Activated T-cell treated with anti-CD3 and anti-CD28 coated beads, Interleukin-2, amount 50 U/mL, for 72 hours (primary cell): Measurements from ENCODE around the gene CBX5. TPM values are rescaled to one million over a fixed set of nuclear protein-coding genes. Genes with fewer than 3 reads are reported as not detected.
A peak's percentile ranks its signal among the peaks of the same experiment; 100 is the strongest.
"Not testable (repeated sequence)": the region's sequence is repeated elsewhere in the genome, so short reads cannot be mapped to it uniquely, and the experiment has no call there.

Experiments
- ATAC-seq, 2 donors: fragments of 150-1000 bp; cut with Tn5 transposase; replicated peaks in 1 of 2; 2 replicates each; pipeline ENCODE4 v1.10.0; 2021; ENCODE audit warnings: moderate library complexity in 2 of 2, mild to moderate bottlenecking in 1 of 2
- DNase-seq, 2 donors: peaks; one replicate each; pipeline ENCODE4 v3.0.0; 2021 to 2022; ENCODE audit warnings: mixed read lengths in 1 of 2
- H3K27ac Mint-ChIP-seq: one replicate; pipeline ENCODE4 v1.8.0; 2022; ENCODE audit warnings: mild to moderate bottlenecking, moderate library complexity, mixed read lengths
- H3K27me3 Mint-ChIP-seq: one replicate; pipeline ENCODE4 v1.8.0; 2022; ENCODE audit warnings: low read depth, mixed read lengths
- H3K36me3 Mint-ChIP-seq, 2 donors: one replicate each; pipeline ENCODE4 v1.8.0; 2022; ENCODE audit warnings: mixed read lengths in 2 of 2, mild to moderate bottlenecking in 1 of 2; ENCODE audit not compliant: insufficient read depth in 2 of 2
- H3K4me1 Mint-ChIP-seq: one replicate; pipeline ENCODE4 v1.8.0; 2022; ENCODE audit warnings: low read depth, mixed read lengths
- H3K4me3 Mint-ChIP-seq, 2 donors: one replicate each; pipeline ENCODE4 v1.8.0; 2022; ENCODE audit warnings: mild to moderate bottlenecking in 2 of 2, mixed read lengths in 2 of 2, moderate library complexity in 2 of 2
- H3K9me3 Mint-ChIP-seq, 2 donors: one replicate each; pipeline ENCODE4 v1.8.0; 2022; ENCODE audit warnings: mixed read lengths in 2 of 2
- total RNA-seq, 2 donors: library from RNA; stranded (reverse); gene quantifications; one replicate each; pipeline ENCODE4 v1.2.3, GENCODE V29; 2022

Gene CBX5
- total RNA-seq = 100 to 1,000 TPM in 1 of 2 donors, 10 to 100 TPM in 1; 89.4 to 108 TPM

DNA sequence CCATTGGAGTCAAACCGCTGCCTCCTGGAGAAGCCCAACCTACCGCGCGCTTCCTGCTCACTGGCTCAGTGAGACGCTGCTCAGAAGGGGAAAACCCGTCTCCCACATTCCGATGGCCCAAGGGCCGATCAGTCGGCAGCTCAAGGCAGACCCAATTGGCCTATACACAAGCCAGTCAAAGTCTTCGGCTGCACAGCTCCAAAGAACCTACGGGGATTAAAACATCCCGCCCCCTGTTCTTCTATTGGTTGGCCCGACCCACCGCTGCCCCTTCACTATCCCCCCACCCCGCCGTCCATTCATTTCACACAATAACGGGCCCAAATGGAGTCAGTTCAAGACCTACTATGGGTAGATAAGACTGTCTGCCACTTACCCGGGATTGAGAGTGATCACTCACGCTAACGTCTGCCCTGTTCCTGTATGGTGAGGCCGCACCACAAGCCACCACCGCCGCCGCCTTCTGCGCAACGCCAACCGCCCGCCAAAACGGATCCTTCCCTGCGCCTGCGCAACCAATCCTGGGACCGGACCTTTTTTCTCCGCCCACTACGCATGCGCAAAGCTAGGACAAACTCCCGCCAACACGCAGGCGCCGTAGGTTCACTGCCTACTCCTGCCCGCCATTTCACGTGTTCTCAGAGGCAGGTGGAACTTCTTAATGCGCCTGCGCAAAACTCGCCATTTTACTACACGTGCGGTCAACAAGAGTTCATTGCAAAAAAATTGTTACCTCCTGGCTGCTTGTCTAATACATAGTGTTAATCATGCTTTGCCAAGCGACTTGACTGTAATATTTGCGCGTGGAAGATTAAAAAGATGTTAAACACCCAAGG lies at the start of gene CBX5:
Gene CBX5, minus strand, starts transcription at position 491 of the 836 bp plus-strand sequence. CDS start 22,472 bp downstream, outside the sequence.
- peaks cover 72% of the 10 kb centered on the region for H3K4me1 Mint-ChIP-seq
- H3K27me3 Mint-ChIP-seq = no peaks in the 10 kb centered on the region
- H3K9me3 Mint-ChIP-seq = no peaks in the 10 kb centered on the region
- H3K36me3 Mint-ChIP-seq = peaks cover 9 to 16% of the 10 kb centered on the region in 2 donors
- H3K27ac Mint-ChIP-seq = no peak within 1 kb of the TSS
- DNase-seq (peak; percentile 99), ATAC-seq (peak; percentile 77 to 78)
- H3K4me3 Mint-ChIP-seq = no peak within 1 kb of the TSS

DNA sequence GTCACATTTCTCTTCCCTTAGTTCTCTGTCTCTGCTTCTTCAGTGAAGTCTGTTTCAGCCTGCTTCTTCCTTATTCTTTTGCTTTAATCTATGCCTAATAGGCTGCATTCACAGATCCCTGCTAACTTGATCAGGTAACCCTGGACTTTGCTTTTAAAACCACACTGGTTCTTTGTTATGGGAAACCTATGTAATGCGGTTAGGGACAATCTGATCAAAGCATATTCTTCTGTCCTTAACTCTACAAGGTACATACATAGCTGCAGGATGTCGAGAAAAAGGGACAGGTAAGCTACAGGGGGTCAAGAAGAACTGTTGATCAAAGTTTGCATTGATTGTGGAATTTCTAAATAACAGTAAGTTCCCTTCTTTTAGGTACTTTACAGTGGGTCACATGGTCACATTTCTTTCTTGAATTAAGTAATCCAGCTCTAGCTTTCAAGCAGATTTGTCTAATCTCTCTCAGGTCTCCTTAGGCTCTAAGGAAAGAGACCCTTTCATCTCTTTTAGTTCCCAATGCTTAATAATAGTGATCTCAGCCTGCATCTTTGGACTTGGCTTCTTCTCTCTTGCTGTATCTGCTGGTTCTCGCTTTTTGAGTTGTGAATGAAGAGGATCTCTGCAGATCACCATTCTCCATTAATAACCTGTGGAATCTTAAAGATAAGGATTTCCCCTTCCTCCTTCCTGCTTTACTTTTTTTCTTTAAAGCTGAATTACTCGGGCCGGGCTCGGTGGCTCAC lies 48.8 kb upstream of the CBX5 start:
- H3K27ac Mint-ChIP-seq = peak overlapping the region; percentile 93
- H3K4me3 Mint-ChIP-seq = peak overlapping the region in 1 of 2 donors; percentile 58
- H3K9me3 Mint-ChIP-seq = no peaks in the 10 kb centered on the region
- DNase-seq (no peak), ATAC-seq (no peak)
- peaks cover 66% of the 10 kb centered on the region for H3K4me1 Mint-ChIP-seq
- peaks cover 0 to 4% of the 10 kb centered on the region in 2 donors for H3K36me3 Mint-ChIP-seq
- no peaks in the 10 kb centered on the region for H3K27me3 Mint-ChIP-seq

DNA sequence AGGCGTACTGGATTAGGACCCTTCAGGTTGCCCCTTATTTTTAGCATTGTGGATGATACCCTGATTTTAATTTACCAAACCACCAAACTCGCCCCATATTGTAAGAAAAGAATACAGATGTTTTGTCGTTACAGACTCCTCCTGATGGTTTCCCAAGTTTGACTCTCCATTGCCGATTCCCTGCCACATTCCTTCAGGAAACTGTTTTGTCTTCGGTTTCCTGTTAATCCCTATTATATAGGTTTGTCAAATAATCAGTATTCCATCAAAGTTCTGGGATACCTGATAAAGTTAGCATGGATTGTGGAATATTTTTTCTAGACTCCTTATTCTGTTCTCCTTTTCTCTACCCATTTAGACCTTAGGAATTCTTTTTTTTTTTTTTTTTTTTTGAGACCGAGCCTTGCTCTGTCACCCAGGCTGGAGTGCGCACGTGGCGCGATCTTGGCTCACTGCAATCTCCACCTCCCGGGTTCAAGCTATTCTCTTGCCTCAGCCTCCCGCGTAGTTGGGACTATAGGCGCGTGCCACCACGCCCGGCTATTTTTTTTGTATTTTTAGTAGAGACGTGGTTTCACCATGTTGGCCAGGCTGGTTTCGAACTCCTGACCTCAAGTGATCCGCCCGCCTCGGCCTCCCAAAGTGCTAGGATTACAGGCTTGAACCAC lies 45.7 kb upstream of the CBX5 start:
- not testable (repeated sequence) for ATAC-seq, H3K36me3 Mint-ChIP-seq, H3K27me3 Mint-ChIP-seq, DNase-seq, H3K9me3 Mint-ChIP-seq
- Mint-ChIP-seq H3K4me1 (peaks cover 54% of the 10 kb centered on the region), H3K4me3 (peak overlapping the region; percentile 91 to 94), H3K27ac (peak overlapping the region; percentile 95)

DNA sequence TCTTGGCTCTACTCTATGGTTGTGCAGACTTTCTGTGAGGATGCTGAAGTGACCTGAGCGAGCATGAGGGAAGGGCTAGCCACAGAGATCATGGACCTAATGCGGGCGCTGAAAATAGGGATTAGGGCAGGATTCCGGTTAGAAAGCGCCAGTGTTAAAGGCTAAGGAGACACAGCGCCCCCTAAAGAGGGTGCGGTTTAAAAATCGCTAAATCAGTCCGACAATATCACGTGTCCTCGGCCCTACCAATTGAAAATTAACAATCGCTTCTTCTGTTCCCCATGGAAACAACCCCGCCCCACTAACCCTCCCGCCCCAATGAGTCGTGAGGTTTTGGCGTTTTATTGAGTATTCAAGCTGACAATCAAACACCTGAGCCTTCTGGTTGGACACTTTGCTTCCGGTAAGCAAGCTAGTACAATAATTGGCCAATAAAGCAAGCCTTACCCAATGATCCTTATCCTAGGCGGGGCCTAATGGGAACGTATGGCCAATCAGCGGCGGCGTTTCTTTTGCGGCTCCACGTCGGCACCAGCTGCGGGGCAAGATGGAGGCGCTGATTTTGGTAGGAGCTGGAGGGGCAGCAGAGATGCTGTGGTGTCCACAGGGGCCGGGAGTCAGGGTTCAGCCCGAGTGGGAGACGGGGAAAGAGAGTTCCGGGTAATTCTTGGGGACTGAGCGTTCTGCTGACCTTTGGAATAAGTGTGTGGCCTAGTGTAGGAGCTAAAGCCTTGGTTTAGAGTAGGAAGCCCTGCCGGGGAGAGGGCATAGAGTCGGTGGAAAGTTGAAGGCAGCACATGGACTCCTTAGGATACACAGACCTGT lies 44.9 kb upstream of the CBX5 start, which contains the start of gene COPZ1:
Gene COPZ1, plus strand, starts transcription at position 515 of the 825 bp plus-strand sequence. Its CDS starts 33 bp downstream, at position 548.
- H3K27ac Mint-ChIP-seq = peak within 1 kb of the TSS; percentile 95
- ATAC-seq (peak; percentile 98 to 99), DNase-seq (peak; percentile 89 to 93)
- H3K4me1 Mint-ChIP-seq = peaks cover 47% of the 10 kb centered on the region
- peaks cover 0 to 3% of the 10 kb centered on the region in 2 donors for H3K36me3 Mint-ChIP-seq
- H3K4me3 Mint-ChIP-seq = peak within 1 kb of the TSS; percentile 91 to 94
- no peaks in the 10 kb centered on the region for H3K9me3 Mint-ChIP-seq
- no peaks in the 10 kb centered on the region for H3K27me3 Mint-ChIP-seq

DNA sequence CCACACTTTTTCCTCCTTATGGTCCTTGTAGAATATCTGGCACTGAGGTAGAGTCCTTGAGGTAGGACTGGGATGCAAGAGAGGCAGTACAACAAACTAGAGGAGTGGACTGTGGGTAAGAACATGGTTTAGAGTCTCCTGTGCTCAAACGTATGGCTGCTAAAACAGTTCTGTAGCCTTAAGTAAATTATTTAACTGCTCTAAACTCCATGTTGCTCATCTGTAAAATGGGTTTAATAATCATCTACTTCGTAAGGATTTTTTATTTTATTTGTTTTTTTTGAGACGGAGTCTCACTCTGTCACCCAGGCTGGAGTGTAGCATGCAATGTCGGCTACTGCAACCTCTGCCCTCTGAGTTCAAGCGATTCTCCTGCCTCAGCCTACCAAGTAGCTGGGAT lies 41.4 kb upstream of the CBX5 start:
- DNase-seq = no peak
- no peak for ATAC-seq
- Mint-ChIP-seq H3K9me3 (no peaks in the 10 kb centered on the region), H3K27ac (no peak overlapping the region), H3K27me3 (no peaks in the 10 kb centered on the region), H3K4me1 (peaks cover 20% of the 10 kb centered on the region), H3K4me3 (no peak overlapping the region), H3K36me3 (peaks cover 0 to 3% of the 10 kb centered on the region in 2 donors)

DNA sequence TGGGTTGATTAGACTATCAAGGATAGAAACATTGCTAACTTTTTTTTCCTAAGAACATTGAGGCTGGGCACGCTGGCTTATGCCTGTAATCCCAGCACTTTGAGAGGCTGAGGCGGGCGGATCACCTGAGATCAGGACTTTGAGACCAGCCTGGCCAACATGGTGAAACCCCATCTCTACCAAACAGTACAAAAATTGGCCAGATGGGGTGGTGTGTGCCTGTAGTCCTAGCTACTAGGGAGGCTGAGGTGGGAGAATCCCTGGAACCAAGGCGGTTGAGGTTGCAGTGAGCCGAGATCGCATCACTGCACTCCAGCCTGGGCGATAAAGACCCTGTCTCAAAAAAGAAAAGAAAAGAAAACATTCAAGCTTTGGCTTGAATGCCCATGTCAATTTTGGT lies 32.4 kb upstream of the CBX5 start:
- not testable (repeated sequence) for DNase-seq, H3K4me1 Mint-ChIP-seq, H3K27ac Mint-ChIP-seq, H3K9me3 Mint-ChIP-seq, H3K4me3 Mint-ChIP-seq, H3K27me3 Mint-ChIP-seq, ATAC-seq, H3K36me3 Mint-ChIP-seq

DNA sequence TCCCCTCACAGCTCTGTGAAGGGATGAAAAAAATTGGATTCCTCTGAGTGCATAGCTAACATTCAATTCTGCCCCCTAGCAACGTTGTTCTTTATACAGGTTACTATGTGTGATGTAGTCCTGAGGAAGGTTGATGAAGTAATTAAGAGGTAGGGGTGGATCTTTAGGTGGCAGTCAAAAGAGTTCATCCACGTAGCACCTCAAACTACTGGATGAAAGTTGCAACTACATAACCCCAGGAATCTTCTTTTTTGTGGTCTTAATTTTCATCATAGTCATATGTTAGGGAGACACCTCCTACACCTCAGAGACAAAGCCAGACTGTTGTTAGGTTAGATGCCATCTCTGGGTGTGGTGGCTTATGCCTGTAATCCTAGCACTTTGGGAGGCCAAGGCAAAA lies 31.1 kb upstream of the CBX5 start:
- H3K4me3 Mint-ChIP-seq = no peak overlapping the region
- peaks cover 12% of the 10 kb centered on the region for H3K4me1 Mint-ChIP-seq
- no peak for DNase-seq
- ATAC-seq = no peak
- H3K9me3 Mint-ChIP-seq = no peaks in the 10 kb centered on the region
- H3K27me3 Mint-ChIP-seq = peaks cover 4% of the 10 kb centered on the region
- H3K36me3 Mint-ChIP-seq = no peaks in the 10 kb centered on the region
- no peak overlapping the region for H3K27ac Mint-ChIP-seq

DNA sequence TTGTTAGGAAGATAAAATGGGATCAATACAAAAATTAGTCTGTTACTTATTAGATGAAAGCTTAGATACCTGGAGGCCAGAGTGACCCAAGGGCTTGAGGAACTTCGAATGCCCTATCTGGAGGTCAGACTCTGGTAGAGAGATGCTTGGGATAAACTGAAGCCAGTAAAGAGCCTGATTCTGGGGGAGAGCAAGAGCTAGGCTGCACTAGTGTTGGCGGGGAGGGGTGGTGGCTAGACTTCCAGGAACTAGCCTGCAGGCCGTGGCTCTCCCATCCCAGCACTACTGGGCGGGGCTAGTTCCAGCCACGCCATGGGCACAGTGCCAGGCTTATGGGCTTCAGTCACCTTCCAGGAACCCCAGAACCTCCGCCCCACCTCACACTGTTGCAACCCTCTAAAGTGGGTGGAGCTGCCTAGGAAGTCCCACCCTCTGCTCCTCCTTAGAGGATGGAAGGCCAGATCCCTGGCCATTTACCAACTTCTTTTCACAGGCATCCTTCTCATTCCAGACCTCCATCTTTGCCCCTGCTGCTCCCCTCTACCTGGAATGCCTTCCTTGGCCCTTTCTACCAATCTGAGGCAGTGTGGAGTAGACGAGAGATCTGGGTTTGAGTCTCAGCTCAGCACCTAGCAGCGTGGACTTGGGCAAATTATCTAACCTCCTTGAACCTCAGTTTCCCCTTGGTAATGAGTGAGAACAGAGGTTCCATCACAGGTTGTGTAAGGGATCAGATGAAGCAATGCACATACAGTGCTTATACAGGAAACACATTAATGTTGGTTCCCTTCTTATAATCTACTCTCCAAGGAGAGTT lies 27.2 kb upstream of the CBX5 start:
- ATAC-seq = peak; percentile 41 to 83
- H3K4me3 Mint-ChIP-seq = no peak overlapping the region
- peaks cover 32% of the 10 kb centered on the region for H3K27me3 Mint-ChIP-seq
- H3K9me3 Mint-ChIP-seq = no peaks in the 10 kb centered on the region
- H3K36me3 Mint-ChIP-seq = no peaks in the 10 kb centered on the region
- H3K4me1 Mint-ChIP-seq = peaks cover 12% of the 10 kb centered on the region
- no peak overlapping the region for H3K27ac Mint-ChIP-seq
- peak in 1 of 2 donors; percentile 34 for DNase-seq

DNA sequence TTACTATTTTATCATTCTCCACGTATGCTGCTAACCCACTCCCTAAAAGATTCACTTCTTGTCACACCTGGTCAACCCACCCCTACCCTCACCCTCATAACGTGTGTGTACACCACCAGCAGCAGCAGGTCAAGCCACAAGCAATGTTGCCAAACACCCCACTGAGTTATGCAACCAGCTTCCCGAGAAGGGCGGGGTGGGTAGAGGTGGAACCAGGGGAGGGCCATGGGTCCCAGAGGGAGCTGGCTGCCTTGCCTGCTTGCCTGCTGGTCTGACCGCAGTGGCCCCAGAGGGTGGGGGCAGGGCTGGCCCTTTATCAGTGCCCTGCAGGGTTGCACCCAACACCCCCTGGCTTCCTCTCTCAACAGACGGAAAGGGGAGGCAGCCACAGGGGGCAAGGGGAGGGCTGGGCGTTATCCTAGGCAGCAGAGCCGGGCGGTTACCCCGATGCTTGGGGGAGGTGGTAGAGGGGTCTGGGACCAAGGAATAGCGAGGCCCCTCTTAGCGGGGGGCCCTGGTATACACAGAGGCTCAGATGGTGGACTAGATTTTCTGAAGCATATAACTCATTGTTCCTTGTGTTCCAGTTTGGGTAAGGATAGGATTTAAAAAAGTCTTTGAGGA lies 24.4 kb upstream of the CBX5 start:
- ATAC-seq (peak in 1 of 2 donors; percentile 26), DNase-seq (no peak)
- H3K4me1 Mint-ChIP-seq = peaks cover 26% of the 10 kb centered on the region
- H3K9me3 Mint-ChIP-seq = no peaks in the 10 kb centered on the region
- H3K4me3 Mint-ChIP-seq = no peak overlapping the region
- no peak overlapping the region for H3K27ac Mint-ChIP-seq
- H3K36me3 Mint-ChIP-seq = no peaks in the 10 kb centered on the region
- peaks cover 53% of the 10 kb centered on the region for H3K27me3 Mint-ChIP-seq

DNA sequence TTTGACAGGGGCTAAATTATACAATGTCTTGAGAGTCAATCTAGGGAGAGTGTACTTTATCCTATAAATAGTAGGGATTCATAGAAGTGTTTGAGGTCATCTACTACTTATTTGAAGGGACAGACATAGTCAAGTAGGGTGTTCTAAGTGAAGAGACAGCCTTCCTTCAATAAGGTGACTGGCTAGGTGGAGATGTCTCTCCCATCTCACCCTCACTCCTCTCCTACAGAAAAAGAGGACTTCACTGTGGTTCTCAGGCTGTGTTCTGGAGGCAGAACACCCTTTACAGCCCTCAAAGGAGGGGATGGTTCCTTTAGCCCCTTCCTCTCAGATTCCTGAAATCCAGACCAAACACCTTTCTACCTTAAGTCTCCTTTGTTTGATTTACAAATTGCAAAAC lies 23.7 kb upstream of the CBX5 start:
- no peak overlapping the region for H3K27ac Mint-ChIP-seq
- DNase-seq = no peak
- no peak overlapping the region for H3K4me3 Mint-ChIP-seq
- ATAC-seq = no peak
- H3K9me3 Mint-ChIP-seq = no peaks in the 10 kb centered on the region
- H3K4me1 Mint-ChIP-seq = peaks cover 26% of the 10 kb centered on the region
- H3K27me3 Mint-ChIP-seq = peaks cover 60% of the 10 kb centered on the region
- H3K36me3 Mint-ChIP-seq = no peaks in the 10 kb centered on the region

DNA sequence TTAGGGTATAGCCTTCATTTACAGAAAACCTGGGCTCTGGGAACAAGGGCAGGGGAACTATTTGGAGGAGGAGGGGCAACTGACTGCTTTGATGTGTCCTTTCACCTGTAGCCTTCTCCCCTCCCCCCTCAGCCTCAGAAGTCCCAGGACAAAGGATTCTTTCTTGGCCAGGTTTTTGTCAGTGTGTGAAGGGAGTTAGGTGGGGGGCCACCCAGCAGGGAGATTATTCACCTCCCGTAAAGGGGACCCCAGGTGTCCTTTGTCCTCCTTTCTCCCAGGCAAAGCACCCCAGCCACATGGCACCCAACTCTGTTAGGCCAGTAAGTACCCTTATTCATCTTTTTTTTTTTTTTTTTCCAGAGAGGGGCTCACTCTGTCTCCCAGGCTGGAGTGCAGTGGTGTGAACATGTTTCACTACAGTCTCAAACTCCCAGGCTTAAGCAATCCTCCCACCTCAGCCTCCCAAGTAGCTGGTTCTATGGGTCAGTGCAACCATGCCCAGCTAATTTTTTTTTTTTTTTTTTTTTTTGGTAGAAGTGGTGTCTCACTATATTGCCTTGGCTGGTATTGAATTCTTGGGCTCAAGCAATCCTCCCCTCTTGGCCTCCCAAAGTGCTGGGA lies 21.6 kb upstream of the CBX5 start:
- ATAC-seq = no peak
- no peaks in the 10 kb centered on the region for H3K9me3 Mint-ChIP-seq
- peaks cover 68% of the 10 kb centered on the region for H3K27me3 Mint-ChIP-seq
- H3K36me3 Mint-ChIP-seq = no peaks in the 10 kb centered on the region
- H3K27ac Mint-ChIP-seq = no peak overlapping the region
- no peak overlapping the region for H3K4me3 Mint-ChIP-seq
- DNase-seq = no peak
- H3K4me1 Mint-ChIP-seq = peaks cover 21% of the 10 kb centered on the region
